Upper lobe of left lung (tissue), 6 donors: ENCODE measurements around the gene HDAC6. TPM values are rescaled to one million over a fixed set of nuclear protein-coding genes. Genes with fewer than 3 reads are reported as not detected.
A peak's percentile ranks its signal among the peaks of the same experiment; 100 is the strongest.
"Not testable (repeated sequence)": the region's sequence is repeated elsewhere in the genome, so short reads cannot be mapped to it uniquely, and the experiment has no call there.

Experiments used
- ATAC-seq, 2 donors: fragments of 200-7000 bp; cut with Tn5 transposase; one replicate each; pipeline ENCODE4 v1.9.1; 2022; ENCODE audit warnings: mild to moderate bottlenecking in 2 of 2, moderate library complexity in 2 of 2; ENCODE audit not compliant: low FRiP score in 2 of 2
- DNase-seq, 2 donors: peaks; one replicate each; pipeline ENCODE4 v3.0.0-alpha.2; 2019 to 2020
- H3K27ac ChIP-seq, 4 donors: fragments of 200-600 bp; sonication (generic); one replicate each; pipeline ENCODE4 v1.5.1; 2016 to 2019
- H3K27me3 ChIP-seq, 4 donors: fragments of 200-600 bp; sonication (generic); one replicate each; pipeline ENCODE4 v1.5.1; 2017 to 2019
- H3K36me3 ChIP-seq, 4 donors: fragments of 200-600 bp; sonication (generic); one replicate each; pipeline ENCODE4 v1.5.1; 2016 to 2019
- H3K4me1 ChIP-seq, 4 donors: fragments of 200-600 bp; sonication (generic); one replicate each; pipeline ENCODE4 v1.5.1; 2018 to 2019
- H3K4me3 ChIP-seq, 4 donors: fragments of 200-600 bp; sonication (generic); one replicate each; pipeline ENCODE4 v1.5.1; 2017 to 2019; ENCODE audit warnings: mild to moderate bottlenecking in 2 of 4, moderate library complexity in 1 of 4
- H3K9me3 ChIP-seq, 4 donors: fragments of 200-600 bp; sonication (generic); one replicate each; pipeline ENCODE4 v1.5.1; 2018 to 2019
- EP300 ChIP-seq, 4 donors: sonication (generic); formaldehyde crosslinking; IDR thresholded peaks; one replicate each; pipeline ENCODE4 v1.5.1; 2017; ENCODE audit warnings: antibody characterized with exemption in 4 of 4, control low read depth in 2 of 4
- POLR2A ChIP-seq, 4 donors: fragments of 450-650 bp; IDR thresholded peaks; one replicate each; pipeline ENCODE4 v1.5.1; 2016 to 2017; ENCODE audit warnings: antibody characterized with exemption in 4 of 4, mild to moderate bottlenecking in 2 of 4
- POLR2AphosphoS5 ChIP-seq, 2 donors: sonication (generic); formaldehyde crosslinking; IDR thresholded peaks; one replicate each; pipeline ENCODE4 v1.5.1; 2017; ENCODE audit warnings: antibody characterized with exemption in 2 of 2
- WGBS, 2 donors: methylation state at CpG; one replicate each; pipeline ENCODE4 v1.1.5; 2017 to 2018; 5-methylcytosine and 5-hydroxymethylcytosine counted together
- total RNA-seq, 6 donors: library from RNA; depleted of rRNA in 4 of 6; stranded (reverse); fragments of >200 nt in 4 of 6; gene quantifications; one replicate each; pipeline versions ENCODE4 v1.1.0 to v1.2.1, GENCODE V29; 2016 to 2021
- TF ChIP-seq, protein P1 (sequence below), 6 experiments: fragments of 450-650 bp in 4 of 6; fragments of 200-600 bp in 2 of 6; sonication (generic) in 2 of 6; IDR thresholded peaks; one replicate each; pipeline ENCODE4 v1.5.1; 2016 to 2019; ENCODE audit warnings: antibody characterized with exemption in 6 of 6
- donor health status: DM: no; HTN: no; CAD: no; lungs with moderate emphysema.
- donor health status: DM: no; HTN: yes; CAD: no; lungs with severe emphysema.

The HDAC6 gene
- total RNA-seq, 6 donors from 2014 or later = 59.1 to 171 (median 86.0) TPM

DNA sequence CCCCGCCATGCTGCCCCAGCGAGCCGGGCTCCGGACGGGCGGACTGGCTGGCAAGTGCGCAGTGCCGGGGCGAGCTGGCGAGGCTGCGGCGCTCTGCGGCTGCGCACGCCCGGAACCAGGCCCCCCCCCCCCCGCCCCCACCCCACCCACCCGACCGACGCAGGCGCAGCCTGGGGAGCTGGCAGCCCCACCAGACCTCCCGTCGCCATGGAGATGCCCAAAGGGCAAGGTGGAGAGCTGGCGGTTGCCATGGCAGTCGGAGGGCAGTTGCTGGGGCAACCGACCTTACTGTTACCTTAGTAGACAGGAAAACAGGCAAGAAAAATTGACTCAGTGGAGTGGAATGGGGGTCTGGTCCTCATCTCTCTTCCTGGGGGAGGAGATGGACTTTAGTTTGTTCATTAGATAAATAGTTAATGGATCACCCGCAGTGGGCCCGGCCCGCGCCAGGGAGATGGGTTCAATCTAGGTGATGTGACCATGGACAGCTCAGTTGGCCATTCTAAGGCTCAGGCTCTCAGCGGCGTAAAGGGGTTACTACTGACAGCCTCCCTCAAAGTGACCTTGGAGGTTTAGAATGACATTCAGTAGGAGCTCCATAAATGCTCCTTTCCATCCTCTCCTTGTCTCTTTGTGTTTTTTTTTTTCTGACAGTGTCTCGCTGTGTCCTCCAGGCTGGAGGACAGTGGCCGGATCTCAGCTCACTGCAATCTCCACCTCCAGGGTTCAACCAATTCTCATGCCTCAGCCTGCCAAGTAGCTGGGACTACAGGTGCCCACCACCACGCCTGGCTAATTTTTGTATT lies 33.9 kb downstream of the HDAC6 start, which contains the start of gene PCSK1N:
Gene PCSK1N, minus strand, starts transcription at position 87 of the 806 bp plus-strand sequence. Its CDS starts 78 bp downstream, at position 9.
- ATAC-seq = no peak
- peaks cover 0 to 14% (median 0%) of the 10 kb centered on the region in 4 donors for H3K4me1 ChIP-seq
- WGBS, 2 donors = 49 to 79% methylated on average over 2 to 26 of the region's 35 CpGs
- no peak within 1 kb of the TSS for H3K27ac ChIP-seq
- TF ChIP-seq POLR2AphosphoS5 (IDR thresholded peaks at IDR 0.05) (no peak), POLR2A (IDR thresholded peaks at IDR 0.05) (no peak), EP300 (IDR thresholded peaks at IDR 0.05) (no peak)
- TF ChIP-seq, protein P1, sequence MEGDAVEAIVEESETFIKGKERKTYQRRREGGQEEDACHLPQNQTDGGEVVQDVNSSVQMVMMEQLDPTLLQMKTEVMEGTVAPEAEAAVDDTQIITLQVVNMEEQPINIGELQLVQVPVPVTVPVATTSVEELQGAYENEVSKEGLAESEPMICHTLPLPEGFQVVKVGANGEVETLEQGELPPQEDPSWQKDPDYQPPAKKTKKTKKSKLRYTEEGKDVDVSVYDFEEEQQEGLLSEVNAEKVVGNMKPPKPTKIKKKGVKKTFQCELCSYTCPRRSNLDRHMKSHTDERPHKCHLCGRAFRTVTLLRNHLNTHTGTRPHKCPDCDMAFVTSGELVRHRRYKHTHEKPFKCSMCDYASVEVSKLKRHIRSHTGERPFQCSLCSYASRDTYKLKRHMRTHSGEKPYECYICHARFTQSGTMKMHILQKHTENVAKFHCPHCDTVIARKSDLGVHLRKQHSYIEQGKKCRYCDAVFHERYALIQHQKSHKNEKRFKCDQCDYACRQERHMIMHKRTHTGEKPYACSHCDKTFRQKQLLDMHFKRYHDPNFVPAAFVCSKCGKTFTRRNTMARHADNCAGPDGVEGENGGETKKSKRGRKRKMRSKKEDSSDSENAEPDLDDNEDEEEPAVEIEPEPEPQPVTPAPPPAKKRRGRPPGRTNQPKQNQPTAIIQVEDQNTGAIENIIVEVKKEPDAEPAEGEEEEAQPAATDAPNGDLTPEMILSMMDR (IDR thresholded peaks at IDR 0.05) = no peak
- H3K9me3 ChIP-seq = no peaks in the 10 kb centered on the region
- DNase-seq = peak in 1 of 2 donors; percentile 65
- H3K4me3 ChIP-seq = peak within 1 kb of the TSS in 3 of 4 donors; percentile 15 to 41 (median 22)
- H3K36me3 ChIP-seq = no peaks in the 10 kb centered on the region
- H3K27me3 ChIP-seq = peaks cover 0 to 26% (median 2%) of the 10 kb centered on the region in 4 donors

DNA sequence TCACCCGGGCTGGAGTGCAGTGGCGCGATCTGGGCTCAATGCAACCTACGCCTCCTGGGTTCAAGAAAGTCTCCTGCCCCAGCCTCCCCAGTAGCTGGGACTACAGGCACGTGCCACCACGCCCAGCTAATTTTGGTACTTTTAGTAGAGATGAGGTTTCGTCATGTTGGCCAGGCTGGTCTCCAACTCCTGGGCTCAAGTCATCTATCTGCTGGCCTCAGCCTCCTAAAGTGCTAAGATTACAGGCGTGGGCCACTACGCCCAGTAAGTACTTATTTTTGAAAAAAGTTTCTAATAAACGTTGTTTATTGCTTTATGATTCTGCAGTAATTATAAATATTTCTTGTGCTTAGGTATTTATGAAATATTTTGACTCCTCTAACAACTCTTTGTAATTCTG lies 37.8 kb downstream of the HDAC6 start:
- WGBS, 2 donors = 71 to 77% methylated on average over 5 to 10 of the region's 10 CpGs
- ATAC-seq (no peak), DNase-seq (no peak)
- peaks cover 0 to 9% (median 0%) of the 10 kb centered on the region in 4 donors for H3K4me1 ChIP-seq
- H3K9me3 ChIP-seq = no peaks in the 10 kb centered on the region
- peaks cover 0 to 10% (median 2%) of the 10 kb centered on the region in 4 donors for H3K27me3 ChIP-seq
- TF ChIP-seq POLR2A (IDR thresholded peaks at IDR 0.05) (no peak), EP300 (IDR thresholded peaks at IDR 0.05) (no peak), POLR2AphosphoS5 (IDR thresholded peaks at IDR 0.05) (no peak)
- TF ChIP-seq, protein P1 (IDR thresholded peaks at IDR 0.05) = no peak
- no peaks in the 10 kb centered on the region for H3K36me3 ChIP-seq
- H3K4me3 ChIP-seq = no peak overlapping the region
- no peak overlapping the region for H3K27ac ChIP-seq

- whole genome bisulfite sequencing, 2 donors = 30 to 58% methylated on average over 1 of the region's 1 CpG
- Histone ChIP-seq H3K4me1 (no peaks in the 10 kb centered on the region), H3K4me3 (no peak overlapping the region), H3K9me3 (no peaks in the 10 kb centered on the region), H3K36me3 (no peaks in the 10 kb centered on the region), H3K27ac (no peak overlapping the region), H3K27me3 (no peaks in the 10 kb centered on the region)
- ATAC-seq = no peak
- TF ChIP-seq POLR2AphosphoS5 (IDR thresholded peaks at IDR 0.05) (no peak), EP300 (IDR thresholded peaks at IDR 0.05) (no peak), POLR2A (IDR thresholded peaks at IDR 0.05) (no peak)
- TF ChIP-seq, protein P1 (IDR thresholded peaks at IDR 0.05) = no peak
- no peak for DNase-seq
Measured at GRCh38 chrX:48848847-48849246, 47.0 kb downstream of the HDAC6 start.

DNA sequence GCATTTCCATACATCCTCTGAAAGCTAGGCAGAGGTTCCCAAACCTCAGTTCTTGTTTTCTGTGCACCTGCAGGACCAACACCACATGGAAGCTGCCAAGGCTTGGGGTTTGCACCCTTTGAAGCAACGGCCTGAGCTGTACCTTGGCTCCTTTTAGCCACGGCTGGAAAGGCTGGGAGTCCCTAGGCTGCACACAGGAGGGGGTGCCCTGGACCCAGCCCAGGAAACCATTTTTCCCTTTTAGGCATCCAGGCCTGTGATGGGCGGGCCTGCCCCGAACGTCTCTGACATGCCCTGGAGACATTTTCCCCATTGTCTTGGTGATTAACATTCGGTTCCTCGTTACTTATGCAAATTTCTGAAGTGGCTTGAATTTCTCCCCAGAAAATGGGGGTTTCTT lies 51.0 kb downstream of the HDAC6 start:
- Histone ChIP-seq H3K4me3 (no peak overlapping the region), H3K9me3 (no peaks in the 10 kb centered on the region), H3K27ac (no peak overlapping the region), H3K27me3 (no peaks in the 10 kb centered on the region), H3K36me3 (no peaks in the 10 kb centered on the region), H3K4me1 (no peaks in the 10 kb centered on the region)
- no peak for DNase-seq
- 76 to 88% methylated on average over 5 to 6 of the region's 7 CpGs for WGBS, 2 donors
- TF ChIP-seq POLR2AphosphoS5 (IDR thresholded peaks at IDR 0.05) = no peak
- TF ChIP-seq, protein P1 (IDR thresholded peaks at IDR 0.05) = no peak
- no peak for TF ChIP-seq POLR2A (IDR thresholded peaks at IDR 0.05)
- TF ChIP-seq EP300 (IDR thresholded peaks at IDR 0.05) = no peak
- ATAC-seq = no peak

- ATAC-seq, DNase-seq: not testable (repeated sequence)
Measured at GRCh38 chrX:48853494-48853893, 51.6 kb downstream of the HDAC6 start.

DNA sequence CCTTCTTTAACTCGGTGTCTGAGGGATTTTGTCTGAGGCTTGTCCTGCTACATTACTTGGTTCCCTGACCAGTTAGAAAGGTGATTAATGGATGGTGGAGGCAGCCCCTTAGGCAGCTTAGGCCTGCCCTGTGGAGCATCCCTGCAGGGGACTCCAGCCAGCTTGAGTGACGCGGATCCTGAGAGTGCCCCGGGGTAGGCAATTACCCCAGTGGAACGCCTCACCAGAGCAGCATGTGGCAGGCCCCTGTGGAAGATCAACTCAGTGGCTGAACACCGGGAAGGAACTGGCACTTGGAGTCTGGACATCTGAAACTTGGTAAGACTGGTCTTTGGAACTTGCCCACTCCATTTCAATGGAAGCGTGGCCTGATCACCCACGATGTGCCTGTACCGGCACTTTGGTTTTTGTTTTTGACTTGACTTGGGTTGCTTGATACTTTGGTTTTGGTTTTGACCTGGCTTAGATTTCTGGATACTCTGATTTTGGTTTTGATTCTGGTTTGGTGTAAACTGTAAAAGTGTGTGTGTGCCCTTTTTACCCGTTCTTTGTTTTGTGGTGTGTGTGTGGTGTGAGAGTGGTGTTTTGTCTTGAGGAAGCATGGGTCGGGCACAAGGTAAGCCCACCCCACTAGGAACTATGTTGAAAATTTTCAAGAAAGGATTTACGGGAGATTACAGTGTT lies 52.4 kb downstream of the HDAC6 start:
- H3K27me3 ChIP-seq, H3K4me1 ChIP-seq, H3K4me3 ChIP-seq, H3K27ac ChIP-seq, ATAC-seq, DNase-seq, H3K36me3 ChIP-seq, H3K9me3 ChIP-seq: not testable (repeated sequence)
- 87 to 98% methylated on average over 6 to 11 of the region's 12 CpGs for WGBS, 2 donors

More at GRCh38 chrX:48853494-48853893, 51.6 kb downstream of the HDAC6 start:
- H3K9me3 ChIP-seq, H3K4me1 ChIP-seq, H3K4me3 ChIP-seq, H3K27ac ChIP-seq, H3K27me3 ChIP-seq, H3K36me3 ChIP-seq: not testable (repeated sequence)
